ENCODE results near the gene GCN1.

GRCh38 chr12:120089796-120090195, 104.7 kb downstream of the GCN1 start:
- TF ChIP-seq CTCF (tag by site-specific recombination; IDR thresholded peaks at IDR 0.05) (no peak), ZFP3 (tag by site-specific recombination; IDR thresholded peaks at IDR 0.05; ENCODE audit: low read depth) (no peak), ZBTB7A (tag by site-specific recombination; IDR thresholded peaks at IDR 0.05; ENCODE audit: low read depth) (no peak), REST (tag by site-specific recombination; IDR thresholded peaks at IDR 0.05) (no peak), ZNF670 (tag by site-specific recombination; IDR thresholded peaks at IDR 0.05; ENCODE audit: low read depth) (no peak), KLF1 (tag by site-specific recombination; IDR thresholded peaks at IDR 0.05) (no peak), ZNF175 (tag by site-specific recombination; IDR thresholded peaks at IDR 0.05) (no peak), KLF16 (tag by site-specific recombination; IDR thresholded peaks at IDR 0.05) (no peak), ZNF544 (tag by site-specific recombination; IDR thresholded peaks at IDR 0.05) (no peak), YY1 (tag by site-specific recombination; IDR thresholded peaks at IDR 0.05) (no peak), ZNF600 (tag by site-specific recombination; IDR thresholded peaks at IDR 0.05) (no peak), KLF8 (tag by site-specific recombination; IDR thresholded peaks at IDR 0.05) (no peak), BCL11B (tag by site-specific recombination; IDR thresholded peaks at IDR 0.05; ENCODE audit: low read depth) (no peak), SP2 (tag by site-specific recombination; IDR thresholded peaks at IDR 0.05) (no peak)
